NCI-H128 (cell line): ENCODE data around the gene GREB1.

Experiments used
- DNase-seq: peaks from one replicate; lab custom pipeline; 2025; ENCODE audit not compliant: unreplicated experiment; lab: John Stamatoyannopoulos, UW

GREB1 gene

DNA sequence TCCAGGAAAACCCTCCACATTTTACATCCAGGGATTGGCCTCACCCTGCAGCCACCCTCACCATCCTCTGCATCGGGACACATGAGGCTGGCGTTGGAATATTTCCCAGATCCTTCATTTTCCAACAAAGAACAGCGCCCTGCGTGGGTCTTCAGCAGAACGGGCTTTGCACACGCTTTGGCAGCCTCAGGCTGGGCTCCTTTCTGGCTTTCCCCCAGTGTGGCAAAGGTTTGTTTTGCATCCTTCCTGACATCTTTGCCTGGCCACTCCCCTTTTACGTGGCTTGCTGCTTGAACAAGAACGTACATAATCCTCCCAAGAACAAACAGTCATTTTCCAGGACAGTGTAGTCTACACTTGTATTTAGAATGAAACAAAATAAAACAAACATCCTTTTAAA lies 25.6 kb upstream of the GREB1 start:
- DNase-seq: no peak

DNA sequence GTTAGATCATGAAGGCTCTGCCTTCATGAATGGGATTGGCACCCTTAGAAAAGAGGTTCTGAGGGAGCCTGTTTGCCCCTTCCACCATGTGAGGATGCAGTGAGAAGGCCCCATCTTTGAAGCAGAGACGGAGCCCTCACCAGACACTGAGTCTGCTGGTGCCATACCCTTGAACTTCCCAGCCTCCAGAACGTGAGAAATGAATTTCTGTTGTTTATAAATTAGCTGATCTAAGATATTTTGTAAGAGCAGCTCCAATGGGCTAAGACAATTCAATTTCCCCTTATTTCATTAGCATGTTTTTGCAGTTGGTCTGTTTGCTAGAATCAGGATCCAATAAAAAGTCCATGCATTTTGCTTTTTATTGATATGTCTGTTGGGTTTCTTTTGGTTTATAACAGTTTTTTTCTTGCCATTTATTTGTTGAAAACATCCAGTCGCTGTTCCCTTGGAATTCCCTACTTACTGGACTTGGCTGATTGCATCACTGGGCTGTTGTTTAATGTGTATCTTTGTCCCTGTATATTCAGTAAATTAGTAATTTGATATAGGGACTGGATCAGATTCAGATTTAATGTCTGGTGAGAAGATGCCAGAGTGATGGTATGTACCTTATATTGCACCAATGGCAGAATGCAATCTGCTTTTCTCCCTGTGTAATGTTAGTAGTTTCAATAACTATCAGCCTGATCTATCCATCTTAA lies 24.0 kb upstream of the GREB1 start:
- no peak for DNase-seq

DNA sequence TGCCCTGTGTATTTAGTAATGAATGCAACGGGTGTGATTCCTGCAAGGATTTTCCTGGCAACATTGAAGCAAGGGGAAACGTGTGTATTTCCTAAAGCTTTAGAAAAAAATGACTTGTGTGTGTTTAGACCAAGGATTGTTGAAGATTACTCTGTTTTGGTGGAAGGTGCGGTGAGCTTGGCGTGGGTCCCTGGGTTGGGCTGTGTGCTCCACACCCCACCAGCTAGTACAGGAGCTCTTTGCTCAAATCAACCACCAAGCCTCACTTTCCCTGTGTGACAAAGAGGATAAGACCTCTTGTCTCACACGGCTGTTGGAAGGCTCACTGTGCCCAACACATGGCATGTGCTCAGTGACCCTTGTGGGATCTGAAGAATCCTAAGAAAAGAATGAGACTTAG lies 21.4 kb upstream of the GREB1 start:
- DNase-seq: no peak

DNA sequence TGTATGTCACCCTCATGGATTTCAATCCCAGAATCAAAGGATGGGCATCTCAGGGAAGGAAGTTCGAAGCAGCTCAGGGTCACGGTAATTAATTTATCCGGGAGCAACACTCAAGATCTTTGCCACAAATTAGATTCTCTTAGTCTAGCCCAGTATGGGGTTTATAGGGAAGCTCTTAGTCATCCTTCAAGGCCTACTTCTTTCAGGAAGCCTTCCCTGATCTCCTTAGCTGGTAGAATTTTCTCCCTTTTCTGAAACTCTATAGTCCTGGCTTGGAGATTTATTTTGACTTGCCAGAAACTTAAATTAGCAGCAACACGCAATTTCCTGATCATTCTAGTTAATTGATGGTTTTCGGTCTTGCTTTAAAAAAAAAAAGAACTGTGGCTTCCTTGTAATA lies 20.5 kb upstream of the GREB1 start:
- DNase-seq: no peak

DNA sequence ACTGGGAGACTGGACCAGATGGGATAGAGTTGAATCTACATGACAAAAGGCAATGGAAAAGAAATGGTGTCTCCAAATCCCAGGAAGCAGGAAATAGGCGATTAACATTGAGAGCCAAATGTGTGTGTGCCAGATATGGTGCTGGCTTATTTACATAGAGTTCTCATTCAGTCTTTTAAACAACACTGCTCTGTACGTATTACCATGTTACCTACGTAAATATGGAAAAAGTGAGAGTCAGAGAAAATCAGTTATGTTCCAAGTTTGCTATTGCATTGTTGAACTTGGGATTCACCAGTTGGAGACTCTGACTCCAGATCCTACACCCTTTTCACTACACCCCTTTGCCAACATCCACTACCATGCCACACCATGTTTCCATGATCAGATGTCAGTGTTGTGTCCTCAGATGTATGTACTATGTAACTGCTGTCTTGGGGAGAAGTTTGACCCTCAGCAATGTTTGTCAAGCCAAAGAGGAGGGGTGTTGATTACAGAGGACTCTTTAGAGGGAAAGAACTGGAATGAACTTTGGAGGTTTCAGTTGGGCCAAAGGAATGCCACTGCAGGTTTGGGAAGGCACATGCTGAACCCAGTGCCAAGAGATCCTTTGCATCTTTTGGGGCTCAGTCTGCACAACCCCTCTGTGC lies 19.6 kb upstream of the GREB1 start:
- DNase-seq: no peak

DNA sequence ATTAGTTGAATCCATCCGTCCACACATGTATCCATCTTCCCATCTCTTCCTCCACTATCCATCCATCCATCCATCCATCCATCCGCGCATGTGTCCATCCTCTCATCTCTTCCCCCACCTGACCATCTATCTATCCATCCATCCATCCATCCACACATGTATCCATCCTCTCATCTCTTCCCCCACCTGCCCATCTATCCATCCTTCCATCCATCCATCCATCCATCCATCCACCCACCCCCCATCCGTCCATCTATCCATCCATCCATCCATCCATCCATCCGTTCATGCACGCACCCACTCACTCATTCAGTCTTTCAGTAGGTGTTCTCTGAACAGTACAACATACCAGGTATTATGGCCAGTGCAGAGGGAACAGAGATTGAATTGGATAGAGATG lies 18.9 kb upstream of the GREB1 start:
- no peak for DNase-seq

DNA sequence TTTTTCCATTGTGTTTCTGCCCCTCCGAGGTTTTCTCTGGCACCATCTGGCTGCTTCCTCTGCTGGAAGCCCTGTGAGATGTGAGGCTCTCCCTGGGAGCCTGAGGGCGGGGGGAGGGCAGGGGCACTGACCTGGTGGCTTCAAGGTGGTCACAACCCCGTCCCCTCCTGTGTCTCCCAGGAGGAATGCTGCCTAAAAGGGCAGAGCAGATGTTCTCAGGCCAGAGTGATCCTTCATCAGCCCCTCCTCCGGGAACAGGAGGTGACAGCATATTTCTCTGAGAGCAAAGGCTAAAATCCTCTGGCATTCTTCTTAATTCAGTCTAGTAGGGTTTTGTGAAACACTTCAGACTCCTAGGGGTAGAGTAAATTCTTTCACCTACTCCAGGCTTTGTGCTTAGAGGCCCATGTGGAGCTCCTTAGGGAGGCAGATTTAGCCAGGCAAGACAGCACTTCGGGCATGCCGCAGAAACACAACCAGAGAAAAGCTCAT lies 18.3 kb upstream of the GREB1 start:
- DNase-seq: no peak

DNA sequence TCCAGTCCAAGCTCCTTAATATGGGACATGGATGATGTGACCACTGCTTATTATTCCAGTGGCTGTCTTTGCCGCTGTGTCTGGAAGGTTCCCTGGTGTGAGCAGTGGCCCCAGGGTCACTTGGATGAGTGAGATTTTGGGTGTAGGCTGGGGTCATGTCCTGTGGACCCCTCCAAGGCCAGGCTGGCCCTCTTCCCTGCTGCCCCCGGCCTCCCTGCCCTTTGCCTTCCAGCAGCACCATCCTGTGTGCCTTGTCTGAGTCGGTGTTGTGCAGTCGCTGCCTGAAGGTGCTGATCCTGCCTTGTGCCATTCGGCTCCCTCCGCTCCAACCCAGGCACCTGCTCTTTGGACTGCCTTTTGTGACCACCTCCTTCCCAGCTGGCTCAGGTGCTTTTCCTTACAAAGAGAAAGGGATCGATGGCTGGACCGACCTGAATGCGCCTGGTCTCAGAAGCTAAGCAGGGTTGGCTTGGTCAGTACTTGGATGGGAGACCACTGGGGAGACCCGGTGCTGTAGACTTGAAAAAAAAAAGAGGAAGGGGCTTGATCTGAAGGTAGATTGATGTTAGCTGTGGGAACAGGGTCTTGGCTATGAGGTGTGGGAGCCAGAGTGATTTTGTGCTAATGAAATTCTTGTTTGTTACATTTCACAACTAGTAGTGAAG lies 16.7 kb upstream of the GREB1 start:
- no peak for DNase-seq

DNA sequence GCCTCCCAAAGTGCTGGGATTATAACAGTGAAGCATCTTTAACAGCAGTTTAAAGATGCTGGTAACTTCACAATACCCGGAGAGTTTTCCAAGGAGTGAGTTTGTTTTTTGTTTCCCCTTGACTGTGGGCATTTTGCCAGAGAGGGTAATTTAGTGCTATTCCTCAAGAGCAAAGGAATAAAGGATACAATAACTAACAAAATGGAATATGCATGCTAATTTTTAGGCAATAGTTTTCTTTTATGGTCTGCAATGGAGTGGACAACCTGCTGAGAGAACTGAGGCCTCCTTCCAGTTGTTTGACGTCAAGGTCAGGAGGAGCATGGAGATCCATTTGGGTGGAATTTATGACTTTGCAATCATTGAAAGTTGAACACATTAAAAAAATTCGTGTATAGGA lies 15.9 kb upstream of the GREB1 start:
- DNase-seq: no peak

DNA sequence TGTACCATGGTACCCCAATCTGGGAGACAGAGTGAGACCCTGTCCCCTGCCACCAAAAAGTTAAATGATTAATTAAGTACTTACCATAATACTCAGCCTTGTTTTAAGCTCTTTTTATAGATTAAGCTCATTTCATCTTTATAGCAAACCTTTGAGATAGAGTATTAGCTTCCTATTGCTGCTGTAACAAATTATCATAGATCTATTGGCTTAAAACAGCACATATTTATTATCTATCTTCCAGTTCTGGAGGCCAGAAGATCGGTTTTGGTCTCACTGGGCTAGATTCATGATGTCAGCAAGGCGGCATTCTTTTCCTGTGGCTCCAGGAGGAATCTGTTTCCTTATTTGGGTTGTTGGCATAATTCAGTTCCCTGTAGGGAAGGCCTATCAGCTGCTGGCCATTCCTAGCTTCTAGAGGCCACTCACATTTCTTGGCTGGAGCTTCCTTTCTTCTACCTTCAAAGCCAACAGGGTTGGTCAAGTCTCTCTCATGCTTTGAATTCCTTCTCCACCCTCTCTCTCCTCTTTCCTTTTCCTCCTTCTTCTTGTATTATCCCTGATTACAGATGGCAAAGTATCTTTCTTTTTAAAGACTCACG lies 13.7 kb upstream of the GREB1 start:
- DNase-seq: no peak

DNA sequence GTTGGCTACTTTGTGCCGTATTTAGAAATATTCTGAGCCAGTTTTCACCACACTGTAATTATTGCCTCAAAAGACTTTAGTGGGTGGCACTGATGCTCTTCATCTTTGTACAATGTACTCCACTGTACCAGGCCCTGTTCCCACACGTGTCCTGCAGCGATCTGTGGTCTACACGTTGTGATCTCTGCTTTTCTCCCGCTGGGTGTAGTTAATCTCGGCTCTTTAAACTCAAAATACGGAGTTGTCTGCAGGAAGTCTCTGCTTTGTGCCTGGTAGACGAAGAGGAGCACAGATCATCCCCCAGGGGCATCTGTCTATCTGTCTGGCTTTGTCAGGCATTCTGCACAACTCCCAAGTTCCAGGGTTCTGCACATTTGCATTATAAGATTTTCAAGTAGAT lies 12.1 kb upstream of the GREB1 start:
- DNase-seq: no peak

DNA sequence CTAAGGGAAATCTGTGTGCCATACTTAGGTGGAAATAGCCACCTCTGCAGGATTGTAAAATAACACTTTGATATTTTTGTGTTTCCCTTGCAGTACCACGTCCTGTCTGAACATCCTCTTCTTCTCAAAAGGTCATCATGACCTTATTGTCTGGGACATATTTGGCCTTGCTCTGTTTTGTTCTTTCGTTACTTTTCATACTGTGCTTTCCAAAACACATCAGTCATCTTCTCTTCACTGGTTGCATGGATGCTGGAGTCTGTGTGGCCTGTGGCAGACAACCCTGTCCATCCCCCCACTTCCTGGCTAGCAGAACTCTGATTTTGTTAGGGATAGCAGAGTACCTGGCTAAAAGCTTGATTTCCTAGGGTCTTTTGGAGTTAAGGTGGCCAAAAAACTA lies 9.4 kb upstream of the GREB1 start:
- no peak for DNase-seq

DNA sequence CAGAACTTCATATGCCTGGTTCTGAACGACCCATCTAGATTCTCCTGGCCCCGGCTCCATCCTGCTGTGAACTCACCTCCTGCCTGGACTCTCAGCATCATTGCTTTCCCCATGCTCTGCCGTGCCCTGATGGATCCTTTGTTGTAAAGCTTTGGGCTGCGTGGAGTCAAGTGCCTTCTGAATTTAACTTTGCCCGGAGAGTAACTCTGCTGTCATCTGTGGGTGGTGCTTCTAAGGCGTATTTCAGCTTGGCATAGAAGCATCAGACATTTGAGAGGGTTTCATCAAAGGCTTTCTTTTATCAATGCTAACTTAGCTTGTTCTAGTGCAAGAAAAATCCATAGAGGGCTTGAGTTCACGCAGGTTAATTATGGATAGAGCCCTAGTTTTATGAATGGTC lies 8.1 kb upstream of the GREB1 start:
- no peak for DNase-seq

DNA sequence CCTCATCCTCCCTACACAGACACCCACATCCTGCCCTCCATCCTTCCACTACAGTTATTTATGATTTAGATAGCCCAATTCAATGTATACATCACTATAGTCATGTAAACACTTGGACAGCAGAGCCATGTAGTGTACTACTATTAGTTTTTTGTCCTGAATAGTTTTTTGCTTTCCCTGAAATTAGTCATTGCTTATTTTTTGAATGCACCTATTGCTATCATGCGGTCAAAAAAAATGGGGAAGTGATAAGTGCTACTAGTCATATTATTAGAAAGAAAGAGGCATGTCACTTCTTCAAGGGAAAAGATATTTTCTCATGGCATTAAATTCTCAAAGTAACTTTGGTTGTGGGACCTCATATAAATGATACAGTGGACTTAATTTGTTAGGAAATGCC lies 6.8 kb upstream of the GREB1 start:
- DNase-seq: no peak

DNA sequence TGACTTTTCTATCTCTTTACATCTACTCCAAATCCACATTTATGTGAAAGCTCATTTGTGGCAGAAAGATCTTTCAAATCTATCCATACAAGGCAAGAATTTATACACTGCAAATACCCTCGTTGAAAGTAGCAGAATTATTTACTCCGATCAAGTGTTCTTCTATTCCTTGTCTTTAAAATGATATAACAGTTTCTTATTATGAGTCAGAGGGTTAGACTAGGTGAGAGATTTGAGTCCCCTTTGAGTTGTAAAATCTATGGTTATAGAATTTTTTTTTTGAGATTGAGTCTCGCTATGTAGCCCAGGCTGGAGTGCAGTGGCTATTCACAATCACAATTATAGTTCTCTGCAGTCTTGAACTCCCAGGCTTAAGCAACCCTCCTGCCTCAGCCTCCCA lies 5.6 kb upstream of the GREB1 start:
- no peak for DNase-seq

DNA sequence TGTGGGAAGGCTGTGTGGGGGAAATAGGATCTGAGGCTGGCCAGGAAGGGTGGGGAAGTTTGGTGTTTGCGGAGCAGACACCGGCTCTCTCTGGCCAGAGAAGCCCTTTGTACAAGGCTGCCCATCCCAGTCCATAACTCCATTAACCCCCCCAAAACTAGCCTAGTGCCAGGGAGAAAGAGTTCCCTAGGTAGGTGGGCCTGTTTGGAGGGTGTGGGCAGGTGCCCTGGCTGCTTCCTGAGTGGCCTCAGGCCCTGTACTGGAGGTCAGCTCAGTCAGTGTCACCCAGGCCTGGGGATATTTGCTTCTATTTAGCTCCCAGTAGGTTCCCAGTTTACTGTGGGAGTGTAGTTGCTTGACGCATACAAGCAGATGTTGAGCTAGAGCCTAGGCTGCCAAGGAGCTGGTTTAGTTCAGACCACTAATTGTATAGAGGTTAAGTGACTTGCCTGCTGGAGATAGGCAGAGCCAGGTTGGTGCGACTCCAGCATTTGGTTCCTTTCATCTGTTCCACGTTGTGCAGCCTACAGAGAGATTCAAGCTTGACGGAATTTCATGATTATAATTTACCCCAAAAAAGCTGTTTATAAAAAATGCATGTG lies 2.9 kb upstream of the GREB1 start:
- no peak for DNase-seq

DNA sequence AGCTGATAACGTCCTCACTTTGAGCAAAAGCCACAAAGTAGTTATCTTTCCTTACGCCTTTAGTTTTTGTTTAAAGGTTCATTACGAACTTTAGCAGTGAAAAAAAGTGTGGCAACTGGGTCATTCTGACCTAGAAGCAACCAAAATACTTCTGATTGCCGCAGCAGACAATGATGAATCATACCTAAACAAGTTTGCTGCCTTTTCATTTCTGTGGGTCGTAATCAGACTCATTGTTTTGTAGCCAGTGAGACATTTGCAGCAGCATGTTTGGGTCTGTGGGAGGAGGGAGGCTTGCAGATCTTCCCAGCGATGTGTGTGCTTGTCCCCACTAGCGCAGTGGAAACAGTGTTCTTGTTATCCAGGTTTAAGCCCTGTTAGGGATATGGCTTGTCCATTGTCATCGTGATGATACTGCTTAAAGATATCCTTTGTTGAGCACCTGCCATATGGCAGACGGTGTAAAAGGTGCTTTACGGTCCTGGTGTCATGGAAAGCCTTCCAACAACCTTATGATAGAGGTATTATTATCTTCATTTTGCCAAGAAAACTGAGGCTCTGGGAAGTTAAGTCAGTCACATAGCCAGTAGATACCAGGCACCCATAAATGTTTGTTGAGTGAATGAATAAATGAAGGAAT lies 1.3 kb upstream of the GREB1 start:
- DNase-seq: no peak

DNA sequence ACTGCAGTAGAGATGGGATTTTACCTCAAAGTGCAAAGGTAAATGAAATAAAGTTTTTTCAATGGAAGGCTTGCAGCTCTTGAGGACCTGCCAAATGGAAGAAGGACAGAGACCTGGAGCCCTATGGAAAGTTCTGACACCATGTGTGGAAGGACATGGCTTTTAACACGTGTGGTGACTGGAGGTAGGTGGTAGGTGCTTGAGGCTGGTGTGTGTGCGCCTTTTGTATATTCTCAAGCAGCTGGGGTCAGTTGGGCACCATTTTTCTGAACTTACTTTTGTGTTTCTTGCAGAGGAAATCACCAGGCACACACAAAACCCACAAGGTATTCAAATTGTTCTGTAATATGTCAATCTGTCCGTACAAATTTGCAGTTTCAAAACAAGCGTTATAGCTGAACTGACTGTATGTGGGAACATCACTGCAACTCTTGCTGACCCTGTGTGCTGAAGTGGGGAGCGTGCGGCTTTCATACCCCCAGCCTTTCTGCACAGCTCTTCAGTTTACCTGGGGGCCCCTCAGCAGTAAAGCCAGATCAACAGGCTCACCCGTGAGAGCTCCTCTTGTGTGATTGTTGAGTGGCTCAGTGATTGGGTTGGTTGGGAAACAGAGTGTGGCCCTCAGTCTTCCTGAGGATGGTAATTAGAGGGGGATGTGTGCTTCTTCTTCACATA lies 363 bp downstream of the GREB1 start:
- DNase-seq: no peak

DNA sequence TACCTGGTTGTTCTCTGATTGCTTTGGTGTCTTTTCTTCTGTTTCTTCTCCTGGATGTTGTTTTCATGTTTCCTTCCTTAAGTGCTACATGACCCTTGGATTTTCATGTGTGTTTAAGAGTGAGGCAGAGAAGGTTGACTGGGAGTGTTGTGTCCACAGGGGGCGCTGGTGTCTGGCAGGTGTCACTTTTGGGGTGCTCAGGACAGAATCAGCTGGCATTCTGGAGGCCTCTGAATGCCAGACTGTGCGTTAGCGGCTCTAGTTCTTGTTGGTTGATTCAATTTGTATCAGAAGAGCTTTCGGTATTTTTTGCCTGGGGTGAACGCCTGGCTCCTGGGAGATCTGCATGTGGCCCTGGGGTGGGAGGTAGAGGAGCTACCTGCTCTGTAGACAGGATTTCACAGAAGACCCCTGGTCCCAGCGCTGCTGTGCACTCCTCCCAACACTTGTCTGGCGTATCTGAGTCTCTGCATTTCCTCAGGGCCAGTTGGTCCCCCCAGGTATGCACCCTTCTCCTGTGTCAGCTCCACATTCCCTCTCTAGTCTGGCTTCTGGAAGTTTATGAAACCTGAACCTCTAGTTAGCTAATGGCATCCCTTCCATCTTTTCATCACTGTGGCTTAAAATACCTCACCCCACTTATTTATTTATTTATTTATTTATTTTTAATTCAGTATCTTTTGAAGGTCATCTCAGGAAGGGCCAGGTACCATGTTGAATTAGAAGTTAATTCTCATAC lies 1.1 kb downstream of the GREB1 start:
- no peak for DNase-seq

DNA sequence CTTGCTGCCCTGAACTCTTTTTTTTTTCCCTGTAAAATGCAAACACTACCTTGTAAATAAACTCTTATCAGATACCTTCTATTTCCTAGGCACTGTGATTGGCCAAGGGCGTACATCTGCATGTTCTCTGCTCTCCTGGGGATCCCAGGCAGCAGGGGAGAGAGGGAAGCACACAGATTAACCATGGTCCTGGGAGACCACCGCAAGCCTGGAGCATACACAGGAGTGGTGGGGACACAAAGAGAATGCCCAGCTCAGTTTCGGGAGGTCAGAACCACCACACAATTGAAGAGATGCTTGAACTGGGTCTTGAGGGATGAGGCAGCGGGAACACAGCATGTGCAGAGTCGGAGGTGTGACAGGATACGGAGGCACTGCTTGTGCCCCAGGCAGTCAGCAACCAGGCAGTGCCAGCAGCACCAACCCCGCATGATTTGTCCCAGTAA lies 2.1 kb downstream of the GREB1 start:
- no peak for DNase-seq
